GM23248 (cell line): ENCODE data around the gene FALEC. TPM values are rescaled to one million over a fixed set of nuclear protein-coding genes. Genes with fewer than 3 reads are reported as not detected.
A peak's percentile ranks its signal among the peaks of the same experiment; 100 is the strongest.

Experiments used
- DNase-seq: peaks from one replicate; pipeline ENCODE4 v3.0.0-alpha.2; 2015
- H2AFZ ChIP-seq: fragments of 200-600 bp; sonication (generic); 2 replicates; pipeline ENCODE4 v1.6.1; 2016; ENCODE audit warnings: antibody characterized with exemption
- H3F3A ChIP-seq: fragments of 200-600 bp; sonication (generic); 2 replicates; pipeline ENCODE4 v1.6.1; 2016; ENCODE audit warnings: mild to moderate bottlenecking, antibody characterized with exemption, mixed run types; ENCODE audit not compliant: insufficient read depth
- H3K27ac ChIP-seq: fragments of 200-600 bp; sonication (generic); 2 replicates; pipeline ENCODE4 v1.5.1; 2016; ENCODE audit warnings: mild to moderate bottlenecking
- H3K27me3 ChIP-seq: fragments of 200-600 bp; sonication (generic); replicated peaks from 2 replicates; pipeline ENCODE4 v1.6.1; 2016; ENCODE audit warnings: mild to moderate bottlenecking; ENCODE audit not compliant: insufficient read depth
- H3K36me3 ChIP-seq: fragments of 200-600 bp; sonication (generic); 2 replicates; pipeline ENCODE4 v1.6.1; 2016; ENCODE audit warnings: low read depth, mild to moderate bottlenecking
- H3K4me1 ChIP-seq: fragments of 200-600 bp; sonication (generic); 2 replicates; pipeline ENCODE4 v1.6.1; 2016; ENCODE audit warnings: mild to moderate bottlenecking; ENCODE audit not compliant: insufficient read depth
- H3K4me2 ChIP-seq: fragments of 200-600 bp; sonication (generic); one replicate; pipeline ENCODE4 v1.6.1; 2016; ENCODE audit warnings: mild to moderate bottlenecking; ENCODE audit not compliant: unreplicated experiment
- H3K4me3 ChIP-seq: fragments of 200-600 bp; sonication (generic); 2 replicates; pipeline ENCODE4 v1.5.1; 2016; ENCODE audit warnings: mild to moderate bottlenecking
- H3K79me2 ChIP-seq: fragments of 200-600 bp; sonication (generic); 2 replicates; pipeline ENCODE4 v1.6.1; 2016; ENCODE audit warnings: mild to moderate bottlenecking; ENCODE audit not compliant: insufficient read depth
- H3K9ac ChIP-seq: fragments of 200-600 bp; sonication (generic); 2 replicates; pipeline ENCODE4 v1.6.1; 2016; ENCODE audit warnings: mild to moderate bottlenecking
- H3K9me2 ChIP-seq: fragments of 200-600 bp; sonication (generic); 2 replicates; pipeline ENCODE4 v1.6.1; 2016; ENCODE audit warnings: mixed run types, mild to moderate bottlenecking, moderate library complexity; ENCODE audit not compliant: insufficient read depth
- H3K9me3 ChIP-seq: fragments of 200-600 bp; sonication (generic); one replicate; pipeline ENCODE4 v1.6.1; 2017; ENCODE audit warnings: low read depth
- H4K20me1 ChIP-seq: fragments of 200-600 bp; sonication (generic); 2 replicates; pipeline ENCODE4 v1.6.0; 2016; ENCODE audit not compliant: insufficient read depth
- EZH2 ChIP-seq: fragments of 200-600 bp; sonication (generic); IDR thresholded peaks from 2 replicates; pipeline ENCODE4 v1.6.1; 2018; ENCODE audit warnings: antibody characterized with exemption, mild to moderate bottlenecking; ENCODE audit not compliant: insufficient read depth, poor library complexity, severe bottlenecking
- EZH2phosphoT487 ChIP-seq: fragments of 200-600 bp; sonication (generic); IDR thresholded peaks from 2 replicates; pipeline ENCODE4 v1.6.1; 2018; ENCODE audit warnings: antibody characterized with exemption, moderate library complexity, mild to moderate bottlenecking, low read depth; ENCODE audit not compliant: insufficient read depth
- WGBS, 2 experiments: methylation state at CpG; one replicate each; pipeline ENCODE4 v1.1.6; 2015 to 2017; ENCODE audit warnings: low lambda C conversion rate in 2 of 2, low coverage in 1 of 2; ENCODE audit errors: missing lambda C conversion rate in 2 of 2; 5-methylcytosine and 5-hydroxymethylcytosine counted together
- in situ Hi-C: fragments of 300-500 bp; cut with MboI; formaldehyde crosslinking; loops from 2 replicates; pipeline ENCODE4 v1.15.0; 2020
- polyA plus RNA-seq: library from polyadenylated mRNA; unstranded; fragments of >200 nt; fragmentation: Nextera tagmentation; extraction: Ambion mirVana; gene quantifications from 2 replicates; pipeline ENCODE4 v1.2.1, GENCODE V29; 2016
- total RNA-seq: library from RNA; depleted of rRNA; stranded (reverse); fragments of >200 nt; shearing (Covaris generic); gene quantifications from 2 replicates; pipeline ENCODE4 v1.2.3, GENCODE V29; 2014

Gene FALEC
- total and polyA plus RNA-seq, 2 experiments from 2014 or later, result 0.71 TPM; not detected in 1

DNA sequence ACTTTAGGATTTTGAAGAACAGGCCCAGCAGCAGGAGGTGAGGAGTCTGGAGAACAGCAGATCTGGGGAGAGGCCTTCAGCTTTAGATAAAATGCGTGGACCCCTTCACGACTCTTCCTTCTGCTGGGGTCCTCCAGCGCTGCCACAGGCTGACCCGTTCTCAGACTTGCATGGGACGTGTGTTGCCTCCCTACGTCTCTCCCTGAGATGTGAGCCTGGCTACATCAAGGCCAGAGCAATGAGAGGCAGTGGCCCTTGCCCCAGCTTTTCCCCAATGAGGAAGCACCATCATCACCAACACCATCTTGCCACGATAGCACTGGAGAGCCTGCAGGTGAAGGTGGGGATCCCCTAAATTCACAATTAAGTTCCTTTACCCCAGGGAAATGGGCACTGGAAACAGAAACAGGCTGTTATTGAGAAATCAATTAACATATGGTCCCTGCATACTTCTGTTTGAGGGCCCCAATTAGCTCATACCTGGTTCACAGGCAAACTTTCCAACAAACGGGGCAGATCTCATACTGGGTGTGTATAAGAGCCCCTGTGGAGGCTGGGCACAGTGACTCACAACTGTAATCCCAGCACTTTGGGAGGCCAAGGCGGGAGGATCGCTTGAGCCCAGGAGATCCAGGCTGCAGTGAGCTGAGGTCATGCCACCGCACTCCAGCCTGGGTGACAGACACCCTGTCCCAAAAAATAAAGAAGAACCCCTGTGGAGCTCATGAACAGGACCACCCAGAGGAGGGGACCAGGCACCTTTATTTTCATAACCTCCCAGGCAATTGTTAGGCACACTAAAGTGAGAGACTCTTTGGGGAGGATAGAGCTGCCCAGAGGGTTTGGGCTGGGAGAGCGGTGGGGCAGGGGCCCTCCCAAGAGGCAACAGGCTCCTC lies 21.5 kb downstream of the FALEC start:
- Histone ChIP-seq H3K4me1 (peaks cover 62% of the 10 kb centered on the region), H3K27me3 (no peaks in the 10 kb centered on the region), H2AFZ (0 out of 2 replicates have a peak overlapping the region, but pooled peaks have one; percentile 50), H3K4me3 (no peak overlapping the region), H3K79me2 (no peaks in the 10 kb centered on the region), H3K9ac (peak overlapping the region; percentile 49), H3K36me3 (no peaks in the 10 kb centered on the region), H3K27ac (peak overlapping the region; percentile 74), H4K20me1 (no peaks in the 10 kb centered on the region), H3K4me2 (no peak overlapping the region), H3F3A (peaks cover 41% of the 10 kb centered on the region), H3K9me2 (no peaks in the 10 kb centered on the region), H3K9me3 (no peaks in the 10 kb centered on the region)
- TF ChIP-seq EZH2 (no peak), EZH2phosphoT487 (no peak)
- in situ Hi-C loops, result no loop called here
- DNase-seq, result peak; percentile 40
- 88 to 89% methylated on average over 12 of the region's 12 CpGs for WGBS, 2 experiments

DNA sequence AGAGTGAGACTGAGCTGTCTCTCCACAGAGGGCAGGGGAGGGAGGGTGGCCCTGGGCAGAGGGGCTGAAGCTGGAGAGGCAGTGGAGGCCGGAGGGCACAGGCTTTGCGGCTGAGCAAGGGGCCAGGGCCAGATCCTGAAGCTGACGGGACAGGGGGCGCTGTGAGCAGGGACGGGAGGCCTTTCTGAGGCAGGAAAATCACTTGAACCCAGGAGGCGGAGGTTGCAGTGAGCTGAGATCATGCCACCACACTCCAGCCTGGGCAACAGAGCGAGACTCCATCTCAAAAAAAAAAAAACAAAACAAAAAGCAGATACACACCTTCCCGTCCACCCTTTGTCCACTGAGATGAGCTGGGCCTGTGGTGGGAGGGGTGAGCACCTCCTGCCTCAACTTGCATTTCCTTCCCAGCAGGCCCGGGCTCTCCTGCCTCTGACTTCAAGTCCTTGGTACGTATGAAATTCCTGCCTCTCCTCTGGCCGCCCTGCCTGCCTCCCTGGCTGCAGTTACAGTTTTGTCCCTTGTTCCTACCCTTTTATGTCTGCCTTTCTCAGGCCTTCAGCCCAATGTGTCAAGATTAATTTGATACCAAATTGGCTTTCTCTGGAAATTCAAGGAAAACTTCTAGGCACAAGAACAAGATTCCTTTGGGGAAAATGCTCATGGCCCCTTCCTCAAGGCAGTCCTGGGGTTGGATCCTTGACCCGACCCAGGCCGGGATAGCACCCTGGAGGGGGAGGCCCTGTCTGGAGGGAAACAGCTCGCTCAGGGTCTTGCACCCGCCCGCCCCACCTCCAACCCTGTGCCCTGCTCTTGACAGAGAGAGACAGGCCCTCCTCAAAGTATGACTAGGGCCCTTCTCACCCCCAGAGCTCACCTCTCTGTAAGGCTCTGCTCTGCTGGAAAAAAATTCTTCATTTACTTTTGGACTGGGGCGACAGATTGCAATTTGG lies 22.5 kb downstream of the FALEC start:
- Histone ChIP-seq H3K4me3 (no peak overlapping the region), H2AFZ (peak overlapping the region; percentile 50), H3K9me2 (no peaks in the 10 kb centered on the region), H3K9me3 (no peaks in the 10 kb centered on the region), H3K79me2 (no peaks in the 10 kb centered on the region), H3K4me1 (peaks cover 53% of the 10 kb centered on the region), H3K27me3 (no peaks in the 10 kb centered on the region), H3K36me3 (no peaks in the 10 kb centered on the region), H3K27ac (peak overlapping the region; percentile 74), H4K20me1 (no peaks in the 10 kb centered on the region), H3K4me2 (peak overlapping the region; percentile 18), H3F3A (peaks cover 32% of the 10 kb centered on the region), H3K9ac (peak overlapping the region; percentile 49)
- in situ Hi-C loops, result no loop called here
- DNase-seq, result peak; percentile 87
- TF ChIP-seq EZH2phosphoT487 (no peak), EZH2 (no peak)
- 51 to 53% methylated on average over 15 to 17 of the region's 17 CpGs for WGBS, 2 experiments

DNA sequence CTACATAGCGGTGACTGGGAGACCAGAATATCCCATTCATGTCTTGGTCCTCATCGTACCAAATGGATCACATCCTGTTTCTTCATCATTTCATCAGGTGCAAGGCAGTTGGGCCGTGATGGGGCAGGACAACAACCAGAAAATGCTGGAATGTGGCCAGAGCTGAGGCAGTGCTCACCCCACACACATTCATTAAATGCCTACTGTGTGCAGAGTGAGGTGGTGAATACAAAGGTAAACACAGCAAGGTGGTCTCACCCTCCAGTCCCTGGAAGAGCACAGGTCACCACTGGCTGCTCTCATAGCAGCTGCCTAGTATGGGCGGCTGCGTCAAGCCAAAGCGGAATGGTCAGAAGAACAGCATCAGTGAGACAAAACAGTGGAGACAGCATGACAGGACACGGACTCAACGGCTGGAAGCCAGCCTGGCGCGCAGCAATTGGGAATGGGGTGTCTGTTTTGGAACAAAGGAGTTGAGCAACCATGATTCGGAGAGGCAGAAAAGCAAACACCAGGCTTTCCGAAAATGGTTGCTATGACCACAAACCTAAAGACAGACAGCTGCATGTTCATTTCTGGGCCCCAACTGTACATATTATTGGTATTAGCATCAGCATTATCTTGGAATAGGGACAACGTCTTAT lies 28.1 kb downstream of the FALEC start:
- TF ChIP-seq EZH2phosphoT487 (no peak), EZH2 (no peak)
- Histone ChIP-seq H3K9me3 (no peaks in the 10 kb centered on the region), H3K9me2 (no peaks in the 10 kb centered on the region), H3K36me3 (no peaks in the 10 kb centered on the region), H3F3A (peaks cover 14% of the 10 kb centered on the region), H3K4me3 (peak overlapping the region; percentile 35), H3K27me3 (no peaks in the 10 kb centered on the region), H3K79me2 (no peaks in the 10 kb centered on the region), H3K27ac (peak overlapping the region; percentile 89), H4K20me1 (no peaks in the 10 kb centered on the region), H3K4me2 (peak overlapping the region; percentile 55), H2AFZ (peak overlapping the region; percentile 69), H3K4me1 (peaks cover 25% of the 10 kb centered on the region), H3K9ac (peak overlapping the region; percentile 71)
- 24 to 32% methylated on average over 13 of the region's 13 CpGs for WGBS, 2 experiments
- peak; percentile 86 for DNase-seq
- in situ Hi-C loops, result no loop called here

DNA sequence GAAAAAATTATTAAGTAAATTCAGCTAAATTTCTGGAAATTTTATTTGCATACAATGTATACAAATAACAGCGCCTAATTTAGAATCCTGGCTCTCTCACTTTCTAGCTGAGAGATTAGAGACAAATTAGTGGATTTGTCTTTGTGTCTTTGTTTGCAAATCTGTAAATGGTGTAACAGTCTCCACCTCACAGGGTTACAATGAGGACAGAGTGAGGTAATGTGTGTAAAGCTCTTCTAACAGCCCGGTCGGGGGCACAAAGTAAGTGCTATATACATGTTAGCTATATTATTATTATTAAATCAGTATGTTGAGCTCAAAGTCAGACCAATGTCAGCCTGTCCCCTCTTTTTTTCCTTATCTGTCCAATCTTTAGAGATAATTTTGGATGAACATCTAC lies 28.7 kb downstream of the FALEC start:
- Histone ChIP-seq H3K79me2 (no peaks in the 10 kb centered on the region), H3K4me2 (peak overlapping the region; percentile 55), H3K36me3 (no peaks in the 10 kb centered on the region), H3K9me3 (no peaks in the 10 kb centered on the region), H3K27ac (peak overlapping the region; percentile 89), H3F3A (peaks cover 14% of the 10 kb centered on the region), H3K27me3 (no peaks in the 10 kb centered on the region), H3K9ac (peak overlapping the region; percentile 71), H3K9me2 (no peaks in the 10 kb centered on the region), H2AFZ (peak overlapping the region; percentile 69), H3K4me3 (peak overlapping the region; percentile 35), H4K20me1 (no peaks in the 10 kb centered on the region), H3K4me1 (peaks cover 19% of the 10 kb centered on the region)
- TF ChIP-seq EZH2 (no peak), EZH2phosphoT487 (no peak)
- in situ Hi-C loops, result no loop called here
- peak; percentile 73 for DNase-seq
- 18 to 19% methylated on average over 3 of the region's 3 CpGs for WGBS, 2 experiments
